GM12878 (cell line): Measurements from ENCODE around the gene MCC. TPM values are rescaled to one million over a fixed set of nuclear protein-coding genes. Genes with fewer than 3 reads are reported as not detected.

Source experiments
- ATAC-seq: fragments of 200-7000 bp; cut with Tn5 transposase; 3 replicates; pipeline ENCODE4 v1.9.1; 2020; ENCODE audit warnings: mild to moderate bottlenecking, moderate library complexity
- BruUV-seq: library from RNA; stranded (reverse); fragments of 400-500 nt; replicated peaks from 2 replicates; lab custom pipeline; 2021; lab: Mats Ljungman, UMichigan
- CTCF ChIA-PET: fragments of 300-600 bp; sonication (Branson Sonifier 250); formaldehyde crosslinking; extraction: SDS; loops from one replicate; lab custom pipeline; 2021; ENCODE audit warnings: inconsistent platforms; lab: Yijun Ruan, JAX
- POLR2A ChIA-PET: fragments of 350-600 bp; formaldehyde crosslinking; extraction: SDS; loops from one replicate; lab custom pipeline; 2021; ENCODE audit warnings: inconsistent platforms; lab: Charles Lee
- RAD21 ChIA-PET: fragments of 300-600 bp; sonication (Branson Sonifier 250); formaldehyde crosslinking; loops from one replicate; lab custom pipeline; 2023; ENCODE audit warnings: antibody characterized with exemption; ENCODE audit not compliant: unreplicated experiment; lab: Charles Lee
- SMC1A ChIA-PET: fragments of 300-600 bp; sonication (Branson Sonifier 250); formaldehyde crosslinking; loops from one replicate; lab custom pipeline; 2023; ENCODE audit not compliant: unreplicated experiment, uncharacterized antibody; lab: Charles Lee
- DNase-seq: peaks from one replicate; pipeline ENCODE4 v3.0.0-alpha.2; 2011; ENCODE audit warnings: low read depth, low spot score
- FAIRE-seq: peaks from 3 replicates; lab custom pipeline; 2011; peaks lifted over from hg19 to GRCh38; lab: Jason Lieb, UNC
- H2AFZ ChIP-seq: 2 replicates; pipeline ENCODE4 v1.6.0; 2011; ENCODE audit warnings: low read depth, low read length, control low read depth; ENCODE audit not compliant: control insufficient read depth
- H3K27ac ChIP-seq: 2 replicates; pipeline ENCODE4 v1.5.1; 2011; ENCODE audit warnings: control low read depth; ENCODE audit not compliant: control insufficient read depth, insufficient read depth
- H3K27me3 ChIP-seq, 2 experiments: replicated peaks in 1 of 2; 2 replicates each; pipeline versions ENCODE4 v1.6.0 to v1.6.1; 2011; ENCODE audit warnings: low read length in 1 of 2; ENCODE audit not compliant: control insufficient read depth in 2 of 2, insufficient read depth in 2 of 2
- H3K36me3 ChIP-seq, 2 experiments: 2 replicates each; pipeline ENCODE4 v1.5.1; 2011; ENCODE audit warnings: low read length in 1 of 2; ENCODE audit not compliant: control insufficient read depth in 2 of 2, insufficient read depth in 2 of 2
- H3K4me1 ChIP-seq: 2 replicates; pipeline ENCODE4 v1.6.1; 2011; ENCODE audit warnings: mild to moderate bottlenecking, low read length, moderate library complexity, mixed read lengths; ENCODE audit not compliant: control insufficient read depth, insufficient read depth
- H3K4me2 ChIP-seq: 2 replicates; pipeline ENCODE4 v1.6.0; 2011; ENCODE audit warnings: control low read depth; ENCODE audit not compliant: control insufficient read depth, insufficient read depth
- H3K4me3 ChIP-seq: fragments of 200-600 bp; sonication (generic); 2 replicates; pipeline ENCODE4 v1.5.1; 2016
- H3K79me2 ChIP-seq: 2 replicates; pipeline ENCODE4 v1.6.0; 2011; ENCODE audit warnings: low read length; ENCODE audit not compliant: control insufficient read depth, insufficient read depth
- H3K9ac ChIP-seq: 2 replicates; pipeline ENCODE4 v1.8.0; 2011; ENCODE audit warnings: low read length, control low read depth, mixed read lengths; ENCODE audit not compliant: control insufficient read depth, insufficient read depth
- H3K9me3 ChIP-seq: replicated peaks from 3 replicates; pipeline ENCODE4 v1.5.1; 2011; ENCODE audit warnings: mild to moderate bottlenecking, low read length; ENCODE audit not compliant: control insufficient read depth, insufficient read depth
- H4K20me1 ChIP-seq: 2 replicates; pipeline ENCODE4 v1.6.0; 2011; ENCODE audit not compliant: control insufficient read depth, insufficient read depth
- EGR1 ChIP-seq, 2 experiments: IDR thresholded peaks; 1 replicate in 1 of 2; 2 replicates in 1 of 2; pipeline ENCODE4 v1.6.1; 2011 to 2012; ENCODE audit warnings: low read depth in 2 of 2, low read length in 2 of 2, borderline replicate concordance in 1 of 2, mild to moderate bottlenecking in 1 of 2, moderate library complexity in 1 of 2
- EP300 ChIP-seq, 2 experiments: fragments of 150-350 bp in 1 of 2; IDR thresholded peaks; 2 replicates each; pipeline ENCODE4 v1.6.1; 2011 to 2012; ENCODE audit warnings: low read depth in 2 of 2, low read length in 2 of 2, borderline replicate concordance in 1 of 2, improper control_type of control experiment in 1 of 2, inconsistent platforms in 1 of 2; ENCODE audit not compliant: control insufficient read depth in 1 of 2
- KLF5 ChIP-seq: fragments of 450-650 bp; IDR thresholded peaks from 2 replicates; pipeline ENCODE4 v1.6.1; 2014; ENCODE audit warnings: mild to moderate bottlenecking; ENCODE audit not compliant: partially characterized antibody
- WGBS: methylation state at CpG from one replicate; pipeline ENCODE4 v1.1.6; 2016; ENCODE audit warnings: low lambda C conversion rate; ENCODE audit not compliant: insufficient replicate concordance, insufficient coverage; ENCODE audit errors: missing lambda C conversion rate; 5-methylcytosine and 5-hydroxymethylcytosine counted together
- in situ Hi-C: fragments of 300-500 bp; cut with MboI; formaldehyde crosslinking; loops from 9 replicates; pipeline ENCODE4 v1.14.3; 2018; ENCODE audit warnings: mixed read lengths
- intact Hi-C: fragments of 100-400 bp; cut with micrococcal nuclease; formaldehyde crosslinking; loops from one replicate; pipeline ENCODE4 v1.14.2; 2022; ENCODE audit not compliant: unreplicated experiment
- polyA plus RNA-seq, 11 experiments: library from polyadenylated mRNA; depleted of rRNA in 4 of 11; unstranded in 6 of 11; stranded (reverse) in 5 of 11; fragments of >200 nt; fragmentation: Nextera tagmentation in 4 of 11; fragmentation: Illumina TruSeq in 1 of 11; extraction: Ambion mirVana in 4 of 11; extraction: Trizol in 1 of 11; gene quantifications; 1 replicate in 1 of 11; 2 replicates in 10 of 11; pipeline versions ENCODE4 v1.2.1 to v1.2.3, GENCODE V29; 2011 to 2016; ENCODE audit warnings: inconsistent platforms in 2 of 11, missing spikeins in 2 of 11, low read depth in 1 of 11
- total RNA-seq, 4 experiments: library from RNA; depleted of rRNA in 3 of 4; stranded (reverse); fragments of >200 nt in 3 of 4; fragmentation: Illumina TruSeq in 1 of 4; extraction: Trizol in 1 of 4; gene quantifications; 2 replicates each; pipeline versions ENCODE4 v1.2.1 to v1.2.3, GENCODE V29; 2013 to 2021
- TF ChIP-seq, protein P1 (sequence below): IDR thresholded peaks from 2 replicates; pipeline ENCODE4 v1.6.1; 2011; ENCODE audit warnings: low read depth, low read length, improper control_type of control experiment, borderline replicate concordance

Gene MCC
- total and polyA plus RNA-seq, 10 of the 15 experiments (the other 5 are each of a cell fraction or from before 2014, with no cell fraction given): 0.03 to 0.86 (median 0.16) TPM

DNA sequence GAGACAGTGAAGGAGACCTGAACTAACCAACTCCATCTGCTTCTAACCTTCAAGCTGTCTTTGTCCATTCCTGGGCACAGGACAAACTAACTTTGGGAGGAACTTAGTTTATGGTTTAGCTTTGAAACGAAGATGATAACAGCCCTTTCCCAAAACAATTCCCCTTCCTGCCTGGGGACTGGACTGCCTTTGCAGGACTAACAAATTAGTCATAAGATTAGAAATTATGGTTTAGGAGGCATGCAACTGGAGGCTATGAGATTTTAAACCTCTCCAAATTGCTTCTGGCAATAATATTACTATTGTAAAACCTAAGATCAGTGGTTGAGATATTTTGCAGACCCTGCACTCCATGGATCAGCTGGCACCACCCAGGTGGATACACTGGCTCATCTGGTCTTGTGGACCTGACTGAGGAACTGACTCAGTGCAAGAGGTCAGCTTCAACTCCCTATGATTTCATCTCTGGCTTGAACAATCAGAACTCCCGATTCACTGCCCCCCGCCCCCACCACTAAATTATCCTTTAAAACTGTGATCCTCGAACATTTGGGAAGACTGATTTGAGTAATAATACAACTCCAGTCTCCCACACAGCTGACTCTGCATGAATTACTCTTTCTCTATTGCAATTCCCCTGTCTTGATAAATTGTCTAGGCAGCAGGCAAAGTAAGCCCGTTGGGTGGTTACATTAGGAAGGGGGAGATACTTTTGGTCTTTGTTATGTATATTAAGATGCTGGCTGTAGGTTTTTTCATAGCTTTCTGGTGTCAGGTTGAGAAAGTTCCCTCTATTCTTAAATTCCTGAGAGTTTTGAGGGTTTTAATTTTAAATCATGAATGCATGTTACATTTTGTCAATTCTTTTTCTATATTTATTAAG is 266.7 kb downstream of the MCC start:
- ChIA-PET SMC1A (no interaction called here), RAD21 (interaction anchor here (0.8 kb wide), 1 partner anchor 11 kb away, joined by 3 read pairs; no protein-coding TSS in a partner anchor), POLR2A (no interaction called here), CTCF (interaction anchor here (1.3 kb wide), 1 partner anchor 16 kb away, joined by 3 read pairs; no protein-coding TSS in a partner anchor)
- BruUV-seq: no TSS peak
- Histone ChIP-seq H3K4me1 (no peaks in the 10 kb centered on the region), H3K27ac (no peak overlapping the region), H3K9me3 (no peaks in the 10 kb centered on the region), H4K20me1 (no peaks in the 10 kb centered on the region), H2AFZ (no peak overlapping the region), H3K4me3 (no peak overlapping the region), H3K4me2 (no peak overlapping the region), H3K9ac (no peak overlapping the region), H3K27me3 (no peaks in the 10 kb centered on the region; a peak in 2 of 4 replicates), H3K79me2 (no peaks in the 10 kb centered on the region), H3K36me3 (no peaks in the 10 kb centered on the region)
- TF ChIP-seq EP300 (IDR thresholded peaks at IDR 0.05; ENCODE audit: borderline replicate concordance in 1 of 2, control insufficient read depth in 1 of 2, low read depth in 2 of 2, low read length in 2 of 2) (no peak), KLF5 (no peak), EGR1 (IDR thresholded peaks at IDR 0.05; ENCODE audit: borderline replicate concordance in 1 of 2, low read depth in 2 of 2, low read length in 2 of 2) (no peak)
- TF ChIP-seq, protein P1, sequence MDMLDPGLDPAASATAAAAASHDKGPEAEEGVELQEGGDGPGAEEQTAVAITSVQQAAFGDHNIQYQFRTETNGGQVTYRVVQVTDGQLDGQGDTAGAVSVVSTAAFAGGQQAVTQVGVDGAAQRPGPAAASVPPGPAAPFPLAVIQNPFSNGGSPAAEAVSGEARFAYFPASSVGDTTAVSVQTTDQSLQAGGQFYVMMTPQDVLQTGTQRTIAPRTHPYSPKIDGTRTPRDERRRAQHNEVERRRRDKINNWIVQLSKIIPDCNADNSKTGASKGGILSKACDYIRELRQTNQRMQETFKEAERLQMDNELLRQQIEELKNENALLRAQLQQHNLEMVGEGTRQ: no peak
- DNase-seq (no peak), ATAC-seq (no peak), FAIRE-seq (no peak)
- in situ Hi-C loops (no loop called here), intact Hi-C loops (no loop called here)
- 31% methylated on average over 5 of the region's 5 CpGs for WGBS
